Left colon (tissue), 2 donors: ENCODE results near the gene TRIM25. TPM values are rescaled to one million over a fixed set of nuclear protein-coding genes. Genes with fewer than 3 reads are reported as not detected.

Experiments used
- ATAC-seq: fragments of 200-7000 bp; cut with Tn5 transposase; one replicate; pipeline ENCODE4 v1.9.1; 2020; ENCODE audit warnings: mild to moderate bottlenecking, moderate library complexity
- DNase-seq, 2 donors: peaks; one replicate each; pipeline ENCODE4 v3.0.0-alpha.2; 2020
- intact Hi-C, 2 donors: fragments of 100-400 bp; cut with DNase I in 1 of 2; cut with micrococcal nuclease in 1 of 2; formaldehyde crosslinking; loops; one replicate each; pipeline versions ENCODE4 v1.11.2 to v1.14.0; 2022; cut with DNase I, micrococcal nuclease
- total RNA-seq, 2 donors: library from RNA; stranded (reverse); fragmentation: NEBNext Ultra II Directional; extraction: Animal tissue kit (Norgen Biotek cat#: 25700); gene quantifications; one replicate each; pipeline ENCODE4 v1.2.1, GENCODE V29; 2021
- donor health status: DM: no; HTN: no; CAD: no.
- donor health status: DM: yes; HTN: yes; CAD: no.

The TRIM25 gene
- total RNA-seq, 2 donors from 2014 or later = 101 to 103 TPM

GRCh38 chr17:56838687-56839086, 75.2 kb downstream of the TRIM25 start:
- no peak for DNase-seq
- intact Hi-C loops = no loop called here
- ATAC-seq = no peak

Other genes starting within 250 kb of the TRIM25 start
- gene C17orf67, start 80.1 kb downstream of the TRIM25 start, total RNA-seq = 1 to 10 TPM; 2.0 to 2.2 TPM
- gene DGKE, start 79.9 kb downstream of the TRIM25 start, total RNA-seq = 1 to 10 TPM; 7.6 to 9.2 TPM
- gene COIL, start 47.0 kb upstream of the TRIM25 start, total RNA-seq = 10 to 100 TPM; 11.6 to 12.5 TPM
- 10 to 100 TPM; 15.3 to 30.9 TPM for gene SCPEP1, start 64.1 kb upstream of the TRIM25 start, total RNA-seq
- 100 to 1,000 TPM; 129 to 145 TPM for gene AKAP1, start 171.2 kb upstream of the TRIM25 start, total RNA-seq